GM18499 (cell line): Measurements from ENCODE around the gene CD226.
"Not testable (repeated sequence)": the region's sequence is repeated elsewhere in the genome, so short reads cannot be mapped to it uniquely, and the experiment has no call there.

ENCODE experiments used
- ATAC-seq: cut with Tn5 transposase; IDR thresholded peaks from one replicate; pipeline ENCODE4 v1.9.1; 2021; ENCODE audit warnings: moderate number of reproducible peaks; ENCODE audit not compliant: insufficient read depth, unreplicated experiment

CD226 gene

GRCh38 chr18:69876490-69876889 lies 71.2 kb downstream of the CD226 start:
- ATAC-seq, result no peak

DNA sequence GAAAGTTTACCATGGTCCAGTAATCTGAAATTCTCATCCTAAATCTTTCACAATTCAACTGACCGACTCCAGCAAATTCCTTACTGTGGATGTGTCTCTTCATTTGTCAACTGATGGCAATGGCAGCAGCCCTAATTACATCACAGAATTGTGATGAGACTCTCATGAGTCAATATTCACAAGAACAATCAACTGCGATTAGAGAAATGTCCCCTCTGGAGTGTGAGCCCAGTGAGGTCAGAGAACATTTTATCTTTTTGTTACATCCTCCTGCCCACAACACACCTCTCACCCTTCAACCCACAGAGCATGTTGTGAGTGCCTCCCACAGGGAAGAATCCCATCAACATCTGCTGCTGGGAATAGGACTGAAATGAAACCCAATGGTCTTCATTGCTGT lies 73.6 kb downstream of the CD226 start:
- no peak for ATAC-seq

- ATAC-seq, result no peak
Measured at GRCh38 chr18:69872661-69873060, 75.0 kb downstream of the CD226 start.

- ATAC-seq, result no peak
Measured at GRCh38 chr18:69871363-69871762, 76.3 kb downstream of the CD226 start.

GRCh38 chr18:69870736-69871135 lies 76.9 kb downstream of the CD226 start:
- ATAC-seq, result no peak

GRCh38 chr18:69866212-69866611 lies 81.5 kb downstream of the CD226 start:
- ATAC-seq, result no peak

- no peak for ATAC-seq
Measured at GRCh38 chr18:69865776-69866175, 81.9 kb downstream of the CD226 start.

DNA sequence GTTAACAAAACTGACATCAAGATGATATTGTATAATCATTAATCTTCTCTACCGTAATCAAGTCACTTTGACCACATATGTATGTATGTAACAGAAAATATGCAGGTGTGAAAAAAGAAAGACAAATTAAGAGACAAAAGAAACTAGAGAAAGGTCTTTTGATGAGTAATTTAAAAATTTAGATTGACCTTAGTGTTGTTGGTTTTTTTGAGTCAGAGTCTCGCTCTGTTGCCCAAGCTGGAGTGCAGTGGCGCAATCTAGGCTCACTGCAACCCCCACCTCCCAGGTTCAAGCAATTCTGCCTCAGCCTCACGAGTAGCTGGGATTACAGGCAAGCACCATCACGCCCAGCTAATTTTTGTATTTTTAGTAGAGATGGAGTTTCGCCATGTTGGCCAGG lies 82.9 kb downstream of the CD226 start:
- peak; percentile 82 for ATAC-seq

- no peak for ATAC-seq
Measured at GRCh38 chr18:69858897-69859296, 88.8 kb downstream of the CD226 start.

GRCh38 chr18:69854455-69854854 lies 93.2 kb downstream of the CD226 start:
- ATAC-seq, result no peak

DNA sequence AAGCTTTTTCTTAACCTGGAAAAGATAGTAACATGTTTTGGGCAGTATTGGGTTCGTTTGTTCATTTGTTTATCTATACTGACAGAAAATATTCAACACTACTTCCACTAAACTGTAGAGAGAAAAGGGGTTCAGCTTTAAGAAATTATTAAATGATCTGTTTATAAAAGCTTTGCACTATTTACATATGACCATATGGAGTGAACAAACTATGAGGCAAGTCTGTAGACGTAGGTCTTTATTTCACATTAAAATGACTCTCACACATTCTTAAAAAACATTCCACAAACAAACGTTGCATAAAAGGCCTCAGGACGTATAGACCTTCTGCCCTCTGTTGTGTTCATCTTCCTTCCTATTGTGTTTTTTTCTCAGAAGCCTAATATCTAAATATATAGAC lies 94.6 kb downstream of the CD226 start:
- ATAC-seq, result no peak

DNA sequence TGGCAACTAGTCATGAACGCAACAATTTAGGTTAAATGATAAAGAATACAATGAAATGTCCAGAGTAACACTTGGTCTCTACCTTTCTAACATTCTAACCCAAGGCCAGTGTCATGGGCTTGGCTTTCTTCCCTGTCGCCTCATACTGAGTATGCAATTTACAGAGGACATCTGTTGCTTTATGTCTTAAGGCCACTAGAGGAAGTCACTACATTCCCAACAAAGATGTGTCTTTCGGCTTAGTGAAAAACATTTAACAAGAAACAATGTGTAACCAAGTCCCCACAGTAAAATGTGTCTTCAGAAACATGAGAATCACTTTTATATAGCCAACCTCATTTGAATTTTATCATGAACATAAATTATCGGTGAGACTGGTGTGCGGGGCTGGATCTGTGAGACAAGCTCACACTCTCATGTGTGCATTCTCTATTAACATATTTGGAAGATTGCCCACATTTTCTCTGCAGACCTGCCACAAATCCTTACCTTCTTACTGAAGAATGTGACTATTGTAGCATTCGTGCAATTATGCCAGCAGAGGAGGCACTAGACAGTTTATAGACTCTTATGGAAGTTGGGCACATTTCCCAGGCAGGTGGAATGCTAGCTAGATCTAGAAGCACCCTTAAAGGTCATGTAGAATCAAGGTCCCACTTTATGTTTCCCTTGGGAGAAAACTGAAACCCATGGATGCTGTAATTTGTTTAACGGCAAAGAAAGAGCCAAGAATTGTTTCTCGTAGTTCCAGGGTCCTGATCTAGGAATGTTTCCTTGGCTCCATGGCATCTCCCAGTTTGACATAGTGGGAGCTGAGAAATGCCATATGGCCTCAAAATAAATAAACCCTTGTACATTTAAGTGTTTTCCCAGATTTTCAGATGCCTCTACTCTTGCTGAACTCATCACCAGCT lies 101.8 kb downstream of the CD226 start:
- ATAC-seq, result no peak

DNA sequence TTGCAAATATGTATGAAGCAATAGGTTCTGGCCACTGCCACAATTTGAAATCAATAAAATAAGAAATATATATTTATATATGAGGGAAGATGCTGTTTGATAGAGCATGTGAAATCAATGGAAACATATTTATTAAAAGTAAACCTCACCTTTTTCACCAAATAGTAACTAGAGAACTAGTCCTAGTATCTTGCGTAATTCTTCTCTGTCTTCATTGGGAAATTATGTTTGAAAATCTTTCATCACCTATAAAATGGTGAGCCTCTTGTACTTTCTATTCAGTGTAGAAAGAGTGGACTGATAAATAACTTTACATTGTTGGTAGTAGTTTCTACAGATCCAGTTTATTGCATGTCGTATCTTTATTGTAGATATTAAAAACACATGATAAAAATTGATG lies 103.0 kb downstream of the CD226 start:
- ATAC-seq, result no peak

DNA sequence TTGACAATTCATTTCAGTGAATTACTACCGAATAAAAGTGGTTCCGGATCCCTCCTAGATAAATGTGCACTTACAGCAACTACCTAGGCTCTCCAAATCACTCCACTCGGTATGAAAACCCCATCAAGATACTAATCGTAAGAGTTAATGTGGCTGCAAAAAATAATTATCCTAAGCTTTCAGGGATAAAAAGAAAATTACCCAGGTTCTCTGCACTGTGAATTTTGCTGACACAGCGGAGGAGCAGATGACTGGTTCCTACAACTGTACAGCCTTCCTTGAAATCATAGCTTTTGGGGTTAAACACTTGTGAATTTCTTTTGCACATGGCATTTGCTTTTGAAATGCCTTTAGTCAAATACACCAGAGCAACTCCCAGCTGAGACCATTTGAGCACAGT lies 104.7 kb downstream of the CD226 start:
- no peak for ATAC-seq

GRCh38 chr18:69841117-69841516 lies 106.6 kb downstream of the CD226 start:
- no peak for ATAC-seq

- no peak for ATAC-seq
Measured at GRCh38 chr18:69840445-69840844, 107.2 kb downstream of the CD226 start.

DNA sequence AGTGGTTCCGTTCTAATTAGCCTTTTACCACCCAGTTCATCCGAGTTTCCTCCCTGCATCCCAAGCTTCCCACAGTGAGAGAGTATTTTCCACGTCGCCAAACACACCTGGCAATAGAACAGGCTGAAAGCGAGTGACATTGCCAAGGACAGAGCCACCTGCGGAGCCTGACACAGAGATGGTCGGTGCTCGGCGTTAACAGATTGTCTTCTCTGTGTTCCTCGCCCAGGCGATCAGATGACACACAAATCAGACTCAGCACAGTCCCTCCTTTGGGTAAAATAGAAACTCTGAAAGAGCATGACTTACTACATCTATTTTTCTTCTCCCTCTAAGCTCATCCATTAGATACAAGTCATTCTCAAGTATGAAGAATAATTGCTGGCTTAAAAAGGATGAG lies 107.7 kb downstream of the CD226 start:
- ATAC-seq, result no peak

- no peak for ATAC-seq
Measured at GRCh38 chr18:69839497-69839896, 108.2 kb downstream of the CD226 start.

GRCh38 chr18:69838620-69839411 lies 108.9 kb downstream of the CD226 start:
- ATAC-seq, result no peak

DNA sequence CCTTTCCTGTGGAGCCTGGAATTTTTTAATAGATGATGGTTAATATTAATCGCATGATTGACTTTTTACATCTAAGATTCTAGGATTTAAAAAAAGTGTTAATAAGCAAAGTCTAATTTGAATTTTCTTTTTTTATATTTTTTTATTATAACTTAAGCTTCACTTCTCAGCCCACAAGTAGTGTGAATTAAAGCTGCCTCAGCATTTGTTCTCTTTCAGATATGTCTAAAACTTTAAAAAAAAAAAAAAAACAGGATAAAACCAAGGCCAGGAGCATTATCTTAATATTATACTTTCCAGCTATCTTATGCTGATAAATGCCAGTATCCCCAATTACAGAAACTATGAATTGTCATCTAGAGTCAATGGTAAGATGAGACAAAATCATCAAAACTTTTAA lies 109.7 kb downstream of the CD226 start:
- no peak for ATAC-seq

GRCh38 chr18:69834980-69835379 lies 112.7 kb downstream of the CD226 start:
- ATAC-seq, result not testable (repeated sequence)
